K562 (cell line): ENCODE results near the gene OGFR. TPM values are rescaled to one million over a fixed set of nuclear protein-coding genes. Genes with fewer than 3 reads are reported as not detected.

Experiments used
- CBX5 ChIP-seq: IDR thresholded peaks from 2 replicates; pipeline ENCODE4 v1.6.1; 2014; ENCODE audit warnings: low read depth, borderline replicate concordance
- FIP1L1 ChIP-seq: fragments of 200-400 bp; formaldehyde crosslinking; IDR thresholded peaks from 2 replicates; pipeline ENCODE4 v1.6.1; 2018; ENCODE audit warnings: mild to moderate bottlenecking, low read depth, low read length; ENCODE audit not compliant: poor library complexity, severe bottlenecking
- NFIC ChIP-seq: fragments of 450-650 bp; IDR thresholded peaks from 2 replicates; pipeline ENCODE4 v1.6.1; 2017; ENCODE audit warnings: mild to moderate bottlenecking, inconsistent platforms
- NKRF ChIP-seq: fragments of 450-650 bp; IDR thresholded peaks from 2 replicates; pipeline ENCODE4 v1.6.1; 2016; ENCODE audit warnings: borderline replicate concordance
- RBFOX2 ChIP-seq: fragments of 200-400 bp; formaldehyde crosslinking; IDR thresholded peaks from 2 replicates; pipeline ENCODE4 v1.6.1; 2017; ENCODE audit warnings: low read depth, mild to moderate bottlenecking, low read length, moderate library complexity
- ZBTB2 ChIP-seq: fragments of 450-650 bp; IDR thresholded peaks from 2 replicates; pipeline ENCODE4 v1.6.1; 2016; ENCODE audit warnings: antibody characterized with exemption
- ZBTB33 ChIP-seq: sonication (generic); formaldehyde crosslinking; IDR thresholded peaks from 2 replicates; pipeline ENCODE4 v1.8.1; 2023; ENCODE audit warnings: mild to moderate bottlenecking, missing genetic modification reagents
- ZNF12 ChIP-seq: sonication (generic); formaldehyde crosslinking; IDR thresholded peaks from 2 replicates; pipeline ENCODE4 v1.4.0; 2020; ENCODE audit warnings: mild to moderate bottlenecking, missing genetic modification reagents
- ZNF175 ChIP-seq: fragments of 200-800 bp; sonication (Bioruptor generic); IDR thresholded peaks from 2 replicates; pipeline ENCODE4 v1.6.1; 2016; ENCODE audit warnings: low read depth, mild to moderate bottlenecking, missing genetic modification characterization, missing compliant biosample characterization
- polyA plus RNA-seq, 8 experiments: library from polyadenylated mRNA; depleted of rRNA in 4 of 8; stranded (reverse) in 5 of 8; unstranded in 3 of 8; fragments of >200 nt; fragmentation: Nextera tagmentation in 2 of 8; fragmentation: Illumina TruSeq in 1 of 8; extraction: Ambion mirVana in 2 of 8; extraction: Trizol in 1 of 8; gene quantifications; 2 replicates each; pipeline versions ENCODE4 v1.2.1 to v1.2.3, GENCODE V29; 2011 to 2014; ENCODE audit warnings: inconsistent platforms in 1 of 8, missing spikeins in 1 of 8
- total RNA-seq, 7 experiments: library from RNA; depleted of rRNA in 6 of 7; stranded (reverse); fragments of >200 nt in 6 of 7; fragmentation: Illumina TruSeq in 2 of 7; extraction: Trizol in 2 of 7; gene quantifications; 2 replicates each; pipeline versions ENCODE4 v1.2.1 to v1.2.3, GENCODE V29; 2011 to 2021; ENCODE audit warnings: low replicate concordance in 1 of 7

The OGFR gene
- total and polyA plus RNA-seq, 9 of the 15 experiments (the other 6 are each of a cell fraction or from before 2014, with no cell fraction given): 0.39 to 56.3 (median 17.5) TPM

- TF ChIP-seq CBX5 (no peak), NFIC (peak; percentile 4; the same call in 1 of the 2 replicates), ZNF12 (CRISPR knock-in tag) (no peak), RBFOX2 (peak; percentile 95), FIP1L1 (peak; percentile 67), ZBTB2 (peak; percentile 61; the same call in 1 of the 2 replicates), ZBTB33 (peak; percentile 92), ZNF175 (CRISPR knock-in tag) (0 out of 2 replicates have a peak, but pooled peaks have one; percentile 24), NKRF (0 out of 2 replicates have a peak, but pooled peaks have one; percentile 18)
Measured at GRCh38 chr20:62776035-62776691, 28.5 kb upstream of the OGFR start (continued).
